HEK293 (cell line): ENCODE measurements around the gene AHCTF1.
"Not testable (repeated sequence)": the region's sequence is repeated elsewhere in the genome, so short reads cannot be mapped to it uniquely, and the experiment has no call there.

Experiments used
- CTCF ChIA-PET: fragments of 350-600 bp; formaldehyde crosslinking; extraction: SDS; loops from one replicate; lab custom pipeline; 2021; ENCODE audit warnings: antibody characterized with exemption; lab: Yijun Ruan, JAX
- POLR2A ChIA-PET: fragments of 300-600 bp; formaldehyde crosslinking; extraction: SDS; loops from one replicate; lab custom pipeline; 2020; ENCODE audit warnings: antibody characterized with exemption, inconsistent platforms; lab: Yijun Ruan, JAX
- H3K27ac ChIP-seq: fragments of 200-500 bp; sonication (Bioruptor generic); 2 replicates; pipeline ENCODE4 v1.5.1; 2014; ENCODE audit warnings: low read depth, low read length, control low read depth, inconsistent platforms; ENCODE audit errors: extremely low read depth
- H3K36me3 ChIP-seq, 2 experiments: fragments of 200-500 bp in 1 of 2; sonication (Bioruptor generic) in 1 of 2; 1 replicate in 1 of 2; 2 replicates in 1 of 2; pipeline ENCODE4 v1.5.1; 2014 to 2017; ENCODE audit warnings: inconsistent platforms in 2 of 2, low read length in 2 of 2; ENCODE audit not compliant: control insufficient read depth in 2 of 2, insufficient read depth in 1 of 2
- H3K4me1 ChIP-seq: fragments of 200-500 bp; sonication (Bioruptor generic); 2 replicates; pipeline ENCODE4 v1.5.1; 2014; ENCODE audit warnings: mild to moderate bottlenecking, low read length, inconsistent platforms; ENCODE audit not compliant: control insufficient read depth, insufficient read depth
- H3K4me3 ChIP-seq: 2 replicates; pipeline ENCODE4 v1.5.1; 2011; ENCODE audit warnings: low read depth, mild to moderate bottlenecking, control low read depth, low read length, moderate library complexity
- H3K9me3 ChIP-seq: fragments of 200-500 bp; sonication (Bioruptor generic); 2 replicates; pipeline ENCODE4 v1.5.1; 2014; ENCODE audit warnings: low read depth, low read length, inconsistent platforms; ENCODE audit not compliant: control insufficient read depth, insufficient read depth
- BCL6B ChIP-seq: fragments of 450-650 bp; formaldehyde crosslinking; IDR thresholded peaks from 2 replicates; pipeline ENCODE4 v1.5.1; 2017; ENCODE audit warnings: missing biosample characterization, missing genetic modification characterization
- CTCF ChIP-seq: fragments of 450-650 bp; formaldehyde crosslinking; IDR thresholded peaks from 2 replicates; pipeline ENCODE4 v1.5.1; 2016; ENCODE audit warnings: missing biosample characterization, missing genetic modification characterization
- GLIS2 ChIP-seq: fragments of 450-650 bp; formaldehyde crosslinking; IDR thresholded peaks from 2 replicates; pipeline ENCODE4 v1.5.1; 2016; ENCODE audit warnings: missing biosample characterization, missing genetic modification characterization
- MYNN ChIP-seq: fragments of 450-650 bp; formaldehyde crosslinking; IDR thresholded peaks from 2 replicates; pipeline ENCODE4 v1.5.1; 2016; ENCODE audit warnings: missing biosample characterization, missing genetic modification characterization, borderline replicate concordance
- REPIN1 ChIP-seq: fragments of 450-650 bp; formaldehyde crosslinking; IDR thresholded peaks from 2 replicates; pipeline ENCODE4 v1.5.1; 2017; ENCODE audit warnings: missing biosample characterization, missing genetic modification characterization, low read depth
- SP7 ChIP-seq: fragments of 450-650 bp; formaldehyde crosslinking; IDR thresholded peaks from 2 replicates; pipeline ENCODE4 v1.5.1; 2016; ENCODE audit warnings: missing biosample characterization, missing genetic modification characterization
- ZNF239 ChIP-seq: fragments of 450-650 bp; formaldehyde crosslinking; IDR thresholded peaks from 2 replicates; pipeline ENCODE4 v1.5.1; 2016; ENCODE audit warnings: missing biosample characterization, missing genetic modification characterization
- ZNF341 ChIP-seq: fragments of 450-650 bp; formaldehyde crosslinking; IDR thresholded peaks from 2 replicates; pipeline ENCODE4; 2016; ENCODE audit warnings: low read depth, missing biosample characterization, missing genetic modification characterization
- ZNF398 ChIP-seq: fragments of 450-650 bp; formaldehyde crosslinking; IDR thresholded peaks from 2 replicates; pipeline ENCODE4 v1.5.1; 2017; ENCODE audit warnings: missing biosample characterization, missing genetic modification characterization
- ZNF473 ChIP-seq: fragments of 450-650 bp; formaldehyde crosslinking; IDR thresholded peaks from 2 replicates; pipeline ENCODE4 v1.5.1; 2017; ENCODE audit warnings: missing biosample characterization, missing genetic modification characterization
- ZNF692 ChIP-seq: fragments of 450-650 bp; formaldehyde crosslinking; IDR thresholded peaks from 2 replicates; pipeline ENCODE4 v1.5.1; 2016; ENCODE audit warnings: missing biosample characterization, missing genetic modification characterization
- ZNF701 ChIP-seq: fragments of 450-650 bp; formaldehyde crosslinking; IDR thresholded peaks from 2 replicates; pipeline ENCODE4 v1.5.1; 2016; ENCODE audit warnings: missing biosample characterization, missing genetic modification characterization
- ZNF777 ChIP-seq: fragments of 450-650 bp; formaldehyde crosslinking; IDR thresholded peaks from 2 replicates; pipeline ENCODE4 v1.5.1; 2017; ENCODE audit warnings: missing biosample characterization, missing genetic modification characterization, borderline replicate concordance

The AHCTF1 gene

GRCh38 chr1:246865921-246866320 is 65.8 kb downstream of the AHCTF1 start:
- Histone ChIP-seq H3K4me1 (no peaks in the 10 kb centered on the region), H3K27ac (no peak overlapping the region), H3K4me3 (no peak overlapping the region), H3K36me3 (peaks cover 0 to 52% of the 10 kb centered on the region in 2 experiments; a peak in 1 of 3 replicates), H3K9me3 (no peaks in the 10 kb centered on the region)
- no peak for TF ChIP-seq ZNF692
- TF ChIP-seq ZNF473 (tag by site-specific recombination), result no peak
- no peak for TF ChIP-seq ZNF341
- TF ChIP-seq REPIN1 (tag by site-specific recombination), result no peak
- no peak for TF ChIP-seq ZNF239
- TF ChIP-seq SP7 (tag by site-specific recombination), result no peak
- no peak for TF ChIP-seq ZNF701
- TF ChIP-seq ZNF398 (tag by site-specific recombination), result no peak
- no peak for TF ChIP-seq BCL6B (tag by site-specific recombination)
- TF ChIP-seq GLIS2 (tag by site-specific recombination), result no peak
- no peak for TF ChIP-seq MYNN
- no peak for TF ChIP-seq ZNF777 (tag by site-specific recombination)
- TF ChIP-seq CTCF (tag by site-specific recombination), result no peak
- POLR2A ChIA-PET, result no interaction called here
- CTCF ChIA-PET, result no interaction called here

GRCh38 chr1:246863791-246864190 is 68.0 kb downstream of the AHCTF1 start:
- H3K27ac ChIP-seq, CTCF ChIA-PET, H3K4me3 ChIP-seq, H3K9me3 ChIP-seq, H3K4me1 ChIP-seq, POLR2A ChIA-PET: not testable (repeated sequence)
- H3K36me3 ChIP-seq, result peaks cover 0 to 55% of the 10 kb centered on the region in 2 experiments; a peak in 1 of 3 replicates

GRCh38 chr1:246860401-246860800 is 71.3 kb downstream of the AHCTF1 start:
- CTCF ChIA-PET, result no interaction called here
- H3K36me3 ChIP-seq, result peaks cover 0 to 69% of the 10 kb centered on the region in 2 experiments; a peak in 1 of 3 replicates
- H3K27ac ChIP-seq, result no peak overlapping the region
- no peaks in the 10 kb centered on the region for H3K4me1 ChIP-seq
- no peak overlapping the region for H3K4me3 ChIP-seq
- POLR2A ChIA-PET, result no interaction called here
- no peaks in the 10 kb centered on the region for H3K9me3 ChIP-seq
- TF ChIP-seq SP7 (tag by site-specific recombination), result no peak
